Measurements from ENCODE around the gene ATG13.
A peak's percentile ranks its signal among the peaks of the same experiment; 100 is the strongest.

ATG13 gene

DNA sequence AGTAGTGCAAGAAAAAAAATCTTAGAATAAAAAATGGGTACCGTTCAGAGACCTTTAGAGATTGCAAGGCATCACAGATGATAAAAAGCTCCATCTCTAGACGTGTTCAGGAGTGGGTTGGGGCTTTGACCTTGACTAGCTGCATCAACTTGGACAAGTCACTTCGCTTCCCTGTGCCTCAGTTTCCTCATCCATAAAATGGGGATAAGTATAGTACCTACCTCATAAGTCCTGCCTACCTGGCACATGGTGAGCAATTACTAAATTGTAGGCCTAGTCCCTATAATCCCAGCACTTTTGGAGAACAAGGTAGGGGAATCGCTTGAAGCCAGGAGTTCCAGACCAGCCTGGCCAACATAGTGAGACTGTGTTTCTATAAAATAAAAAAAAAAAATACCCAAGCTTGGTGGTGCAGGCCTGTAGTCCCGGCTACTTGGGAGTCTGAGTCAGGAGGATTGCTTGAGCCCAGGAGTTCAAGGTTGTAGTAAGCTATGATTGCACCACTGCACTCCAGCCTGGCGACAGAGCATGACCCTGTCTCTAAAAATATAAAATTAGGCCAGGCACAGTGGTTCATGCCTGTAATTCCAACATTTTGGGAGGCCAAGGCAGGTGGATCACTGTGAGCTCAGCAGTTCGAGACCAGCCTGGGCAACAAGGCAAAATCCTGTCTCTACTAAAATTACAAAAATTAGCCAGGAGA is 95.7 kb downstream of the ATG13 start:
- no peak for TF ChIP-seq FOXP2 (optimal IDR thresholded peaks at IDR 0.05; ENCODE audit: borderline replicate concordance, extremely low read depth, extremely low read length, insufficient read depth)
- TF ChIP-seq, protein P1, sequence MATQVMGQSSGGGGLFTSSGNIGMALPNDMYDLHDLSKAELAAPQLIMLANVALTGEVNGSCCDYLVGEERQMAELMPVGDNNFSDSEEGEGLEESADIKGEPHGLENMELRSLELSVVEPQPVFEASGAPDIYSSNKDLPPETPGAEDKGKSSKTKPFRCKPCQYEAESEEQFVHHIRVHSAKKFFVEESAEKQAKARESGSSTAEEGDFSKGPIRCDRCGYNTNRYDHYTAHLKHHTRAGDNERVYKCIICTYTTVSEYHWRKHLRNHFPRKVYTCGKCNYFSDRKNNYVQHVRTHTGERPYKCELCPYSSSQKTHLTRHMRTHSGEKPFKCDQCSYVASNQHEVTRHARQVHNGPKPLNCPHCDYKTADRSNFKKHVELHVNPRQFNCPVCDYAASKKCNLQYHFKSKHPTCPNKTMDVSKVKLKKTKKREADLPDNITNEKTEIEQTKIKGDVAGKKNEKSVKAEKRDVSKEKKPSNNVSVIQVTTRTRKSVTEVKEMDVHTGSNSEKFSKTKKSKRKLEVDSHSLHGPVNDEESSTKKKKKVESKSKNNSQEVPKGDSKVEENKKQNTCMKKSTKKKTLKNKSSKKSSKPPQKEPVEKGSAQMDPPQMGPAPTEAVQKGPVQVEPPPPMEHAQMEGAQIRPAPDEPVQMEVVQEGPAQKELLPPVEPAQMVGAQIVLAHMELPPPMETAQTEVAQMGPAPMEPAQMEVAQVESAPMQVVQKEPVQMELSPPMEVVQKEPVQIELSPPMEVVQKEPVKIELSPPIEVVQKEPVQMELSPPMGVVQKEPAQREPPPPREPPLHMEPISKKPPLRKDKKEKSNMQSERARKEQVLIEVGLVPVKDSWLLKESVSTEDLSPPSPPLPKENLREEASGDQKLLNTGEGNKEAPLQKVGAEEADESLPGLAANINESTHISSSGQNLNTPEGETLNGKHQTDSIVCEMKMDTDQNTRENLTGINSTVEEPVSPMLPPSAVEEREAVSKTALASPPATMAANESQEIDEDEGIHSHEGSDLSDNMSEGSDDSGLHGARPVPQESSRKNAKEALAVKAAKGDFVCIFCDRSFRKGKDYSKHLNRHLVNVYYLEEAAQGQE (IDR thresholded peaks at IDR 0.05; ENCODE audit: insufficient read depth in 1 of 2, low read depth in 2 of 2, low read length in 2 of 2) = no peak
- TF ChIP-seq TAF1 (IDR thresholded peaks at IDR 0.05; ENCODE audit: borderline replicate concordance, insufficient read depth, low read length) = no peak
- no peak for TF ChIP-seq POLR2AphosphoS5 (IDR thresholded peaks at IDR 0.05; ENCODE audit: low read depth, low read length)
- TF ChIP-seq SIN3A (IDR thresholded peaks at IDR 0.05; ENCODE audit: borderline replicate concordance, insufficient read depth, low read length) = no peak

DNA sequence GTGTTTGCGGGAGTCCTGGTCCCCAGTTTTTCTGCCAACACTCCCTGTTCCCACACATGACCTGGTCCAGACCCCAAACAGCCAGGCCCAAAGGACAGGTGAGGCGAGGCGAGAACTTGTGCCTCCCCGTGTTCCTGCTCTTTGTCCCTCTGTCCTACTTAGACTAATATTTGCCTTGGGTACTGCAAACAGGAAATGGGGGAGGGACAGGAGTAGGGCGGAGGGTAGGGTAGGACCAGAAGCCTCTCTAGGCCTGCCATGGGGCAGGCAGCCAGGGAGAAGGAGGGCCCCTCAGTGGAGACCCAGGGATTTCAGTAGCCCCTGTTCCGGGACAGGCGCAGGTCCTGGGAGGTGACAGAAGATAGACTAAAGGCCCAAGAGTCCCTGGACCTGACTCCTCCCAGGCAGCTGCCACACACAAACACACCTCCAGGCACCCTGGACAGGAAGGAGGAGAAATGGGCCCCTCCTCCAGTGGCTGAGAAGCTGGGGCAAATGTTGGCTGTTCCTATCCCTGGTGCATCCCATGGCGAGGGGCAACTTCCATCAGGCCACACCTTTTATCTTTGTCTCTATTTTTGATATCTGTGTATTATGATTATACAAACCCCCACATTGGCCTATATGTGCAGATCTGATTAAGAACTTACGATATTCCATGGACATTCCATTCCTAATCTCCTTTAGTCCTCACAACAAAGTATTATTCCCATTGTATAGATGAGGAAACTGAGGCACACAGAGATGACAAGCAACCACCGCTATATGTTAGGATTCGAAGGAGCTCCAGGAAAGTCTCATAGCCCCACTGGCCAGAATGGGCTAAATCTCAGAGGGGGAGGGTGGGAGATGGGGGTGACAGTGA is 101.0 kb downstream of the ATG13 start:
- peak; percentile 50; the same call in 1 of the 2 replicates for TF ChIP-seq POLR2AphosphoS5 (IDR thresholded peaks at IDR 0.05; ENCODE audit: low read depth, low read length)
- TF ChIP-seq SIN3A (IDR thresholded peaks at IDR 0.05; ENCODE audit: borderline replicate concordance, insufficient read depth, low read length) = no peak
- TF ChIP-seq TAF1 (IDR thresholded peaks at IDR 0.05; ENCODE audit: borderline replicate concordance, insufficient read depth, low read length) = no peak
- TF ChIP-seq, protein P1 (IDR thresholded peaks at IDR 0.05; ENCODE audit: insufficient read depth in 1 of 2, low read depth in 2 of 2, low read length in 2 of 2) = no peak
- no peak for TF ChIP-seq FOXP2 (optimal IDR thresholded peaks at IDR 0.05; ENCODE audit: borderline replicate concordance, extremely low read depth, extremely low read length, insufficient read depth)

DNA sequence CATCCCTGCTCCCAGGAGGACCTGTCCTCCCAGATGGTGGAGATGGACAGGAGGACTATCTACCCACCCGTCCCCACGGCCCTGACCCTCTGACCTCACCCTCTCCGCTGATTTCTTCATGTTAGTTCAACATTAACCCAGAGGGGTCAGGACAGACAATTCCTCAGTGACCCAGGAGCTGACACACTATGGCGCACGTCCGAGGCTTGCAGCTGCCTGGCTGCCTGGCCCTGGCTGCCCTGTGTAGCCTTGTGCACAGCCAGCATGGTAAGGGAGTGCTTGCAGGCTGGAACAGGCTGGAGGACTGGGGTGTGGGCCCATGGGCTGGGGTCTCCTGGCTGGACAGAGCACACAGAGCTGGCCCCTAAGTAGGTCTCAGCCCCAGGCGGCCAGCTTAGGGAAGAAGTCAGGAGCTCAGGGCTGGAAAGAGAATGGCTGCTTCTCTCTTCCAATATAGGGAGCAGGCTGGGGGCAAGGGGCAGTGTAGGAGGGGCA is 101.7 kb downstream of the ATG13 start, which contains the start of gene F2:
Gene F2 (plus strand): TSS at position 166 of the 495 bp plus-strand sequence. CDS start 23 bp downstream, at position 189.
- no peak for TF ChIP-seq SIN3A (IDR thresholded peaks at IDR 0.05; ENCODE audit: borderline replicate concordance, insufficient read depth, low read length)
- TF ChIP-seq TAF1 (IDR thresholded peaks at IDR 0.05; ENCODE audit: borderline replicate concordance, insufficient read depth, low read length) = no peak

DNA sequence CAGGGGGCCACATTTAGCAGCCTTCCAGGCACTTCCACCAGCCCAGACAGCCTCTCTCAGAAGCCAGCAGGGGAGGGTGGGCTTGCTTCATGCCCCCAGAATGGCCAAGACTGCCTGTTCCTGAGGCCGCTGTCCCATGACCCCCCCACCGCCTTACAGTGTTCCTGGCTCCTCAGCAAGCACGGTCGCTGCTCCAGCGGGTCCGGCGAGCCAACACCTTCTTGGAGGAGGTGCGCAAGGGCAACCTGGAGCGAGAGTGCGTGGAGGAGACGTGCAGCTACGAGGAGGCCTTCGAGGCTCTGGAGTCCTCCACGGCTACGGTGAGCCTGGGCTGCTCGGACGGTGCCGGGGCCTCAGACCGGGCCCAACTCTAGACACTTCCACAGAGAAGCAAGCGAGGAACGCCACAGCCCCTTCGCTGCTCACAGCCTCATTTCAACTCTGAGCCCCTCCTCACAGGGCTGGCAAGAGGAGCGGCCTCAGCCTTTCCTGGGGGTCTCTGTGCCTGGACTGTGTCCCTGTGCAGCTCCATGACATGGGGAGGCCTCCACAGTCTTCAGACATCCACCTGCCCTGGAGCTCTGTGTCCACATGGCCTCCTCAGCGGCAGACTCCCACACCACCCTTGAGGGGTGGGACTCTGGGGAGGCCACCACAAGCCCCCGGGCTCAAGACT is 102.3 kb downstream of the ATG13 start:
- TF ChIP-seq TAF1 (IDR thresholded peaks at IDR 0.05; ENCODE audit: borderline replicate concordance, insufficient read depth, low read length) = no peak
- TF ChIP-seq, protein P1 (IDR thresholded peaks at IDR 0.05; ENCODE audit: insufficient read depth in 1 of 2, low read depth in 2 of 2, low read length in 2 of 2) = no peak
- TF ChIP-seq POLR2AphosphoS5 (IDR thresholded peaks at IDR 0.05; ENCODE audit: low read depth, low read length) = no peak
- TF ChIP-seq SIN3A (IDR thresholded peaks at IDR 0.05; ENCODE audit: borderline replicate concordance, insufficient read depth, low read length) = no peak
- no peak for TF ChIP-seq FOXP2 (optimal IDR thresholded peaks at IDR 0.05; ENCODE audit: borderline replicate concordance, extremely low read depth, extremely low read length, insufficient read depth)

DNA sequence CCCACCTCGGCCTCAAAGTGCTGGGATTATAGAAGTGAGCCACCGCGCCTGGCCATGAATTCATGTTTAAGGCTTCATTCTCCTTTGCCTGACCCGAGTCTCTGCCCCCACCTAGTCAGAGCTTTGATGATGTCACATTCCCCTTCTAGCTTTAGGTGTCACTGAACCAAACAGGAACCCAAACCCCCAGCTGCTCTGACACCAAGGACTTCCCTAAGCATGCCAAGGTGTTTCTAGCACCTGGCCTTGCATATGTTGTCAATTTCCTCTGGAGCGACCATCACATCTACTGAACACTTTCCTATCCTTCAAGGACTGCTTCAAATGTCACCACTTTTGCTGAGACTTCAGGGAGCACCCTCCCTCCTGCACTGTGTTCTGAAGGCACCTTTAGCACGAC is 103.9 kb downstream of the ATG13 start:
- TF ChIP-seq TAF1 (IDR thresholded peaks at IDR 0.05; ENCODE audit: borderline replicate concordance, insufficient read depth, low read length) (no peak), SIN3A (IDR thresholded peaks at IDR 0.05; ENCODE audit: borderline replicate concordance, insufficient read depth, low read length) (no peak)
- TF ChIP-seq, protein P1 (IDR thresholded peaks at IDR 0.05; ENCODE audit: insufficient read depth in 1 of 2, low read depth in 2 of 2, low read length in 2 of 2) = no peak

All from PFSK-1 (cell line).